Muscle of leg (tissue), 11 donors: Measurements from ENCODE around the gene FAAP100. TPM values are rescaled to one million over a fixed set of nuclear protein-coding genes. Genes with fewer than 3 reads are reported as not detected.

Experiments used
- DNase-seq: peaks from one replicate; pipeline ENCODE4 v3.0.0; 2013
- H3K27ac ChIP-seq: one replicate; pipeline ENCODE4 v1.5.1; 2013; ENCODE audit warnings: mild to moderate bottlenecking, low read length, control low read depth
- H3K27me3 ChIP-seq: one replicate; pipeline ENCODE4 v1.6.1; 2013; ENCODE audit warnings: low read length; ENCODE audit not compliant: control insufficient read depth, insufficient read depth
- H3K36me3 ChIP-seq: one replicate; pipeline ENCODE4 v1.6.1; 2013; ENCODE audit warnings: low read length; ENCODE audit not compliant: control insufficient read depth, insufficient read depth
- H3K4me1 ChIP-seq: one replicate; pipeline ENCODE4 v1.6.1; 2013; ENCODE audit warnings: low read length; ENCODE audit not compliant: control insufficient read depth, insufficient read depth
- H3K4me3 ChIP-seq: one replicate; pipeline ENCODE4 v1.5.1; 2013; ENCODE audit warnings: low read length, control low read depth
- H3K9me3 ChIP-seq: replicated peaks from 2 replicates; pipeline ENCODE4 v1.6.1; 2013; ENCODE audit warnings: low read depth, low read length; ENCODE audit not compliant: control insufficient read depth
- WGBS: methylation state at CpG from one replicate; pipeline ENCODE4 v1.1.5; 2013; ENCODE audit warnings: missing lambda C conversion rate; ENCODE audit not compliant: insufficient coverage; 5-methylcytosine and 5-hydroxymethylcytosine counted together
- polyA plus RNA-seq, 8 donors: library from polyadenylated mRNA; unstranded; fragments of 120-200 nt; gene quantifications; one replicate each; pipeline versions ENCODE4 v1.2.1 to v1.2.3, GENCODE V29; 2013; ENCODE audit warnings: inconsistent platforms in 1 of 8, low replicate concordance in 1 of 8; ENCODE audit not compliant: insufficient read length in 8 of 8, insufficient read depth in 1 of 8
- total RNA-seq: library from RNA; stranded (reverse); fragments of 120-200 nt; gene quantifications from one replicate; pipeline ENCODE4 v1.2.4, GENCODE V29; 2013

FAAP100 gene
- total and polyA plus RNA-seq, 9 donors, result 12.9 to 25.9 (median 20.4) TPM

DNA sequence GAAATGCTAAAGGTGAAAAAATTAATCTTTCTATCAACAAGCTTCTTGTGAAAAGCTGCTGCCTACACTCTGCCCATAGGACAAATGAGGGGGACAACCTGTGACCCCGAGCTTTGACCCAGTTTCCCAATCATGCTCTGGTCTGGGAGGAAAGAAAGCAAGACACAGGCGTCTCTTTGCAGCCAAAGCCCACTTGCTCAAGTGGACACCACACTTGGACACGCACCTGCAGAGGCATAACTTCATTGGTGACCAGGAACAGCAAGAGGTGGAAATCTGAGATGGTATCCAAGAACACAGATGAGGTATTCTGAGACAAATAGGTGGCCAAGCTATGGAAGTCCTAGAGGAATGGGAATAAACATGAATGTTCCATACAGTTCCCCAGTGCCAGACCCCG is 15.0 kb upstream of the FAAP100 start:
- no peaks in the 10 kb centered on the region for H3K27me3 ChIP-seq
- H3K27ac ChIP-seq, result peak overlapping the region; percentile 86
- no peak for DNase-seq
- no peak overlapping the region for H3K4me3 ChIP-seq
- peaks cover 27% of the 10 kb centered on the region for H3K4me1 ChIP-seq
- H3K9me3 ChIP-seq, result no peaks in the 10 kb centered on the region
- WGBS, result 63% methylated on average over 1 of the region's 4 CpGs
- H3K36me3 ChIP-seq, result peaks cover 86% of the 10 kb centered on the region

- Histone ChIP-seq H3K36me3 (peaks cover 89% of the 10 kb centered on the region), H3K4me3 (no peak overlapping the region), H3K4me1 (peaks cover 27% of the 10 kb centered on the region), H3K9me3 (no peaks in the 10 kb centered on the region), H3K27me3 (no peaks in the 10 kb centered on the region), H3K27ac (peak overlapping the region; percentile 86)
- DNase-seq, result peak; percentile 93
- WGBS, result 0% methylated on average over 2 of the region's 8 CpGs
Measured at GRCh38 chr17:81566461-81567126, 14.4 kb upstream of the FAAP100 start.

GRCh38 chr17:81565231-81565630 is 13.1 kb upstream of the FAAP100 start:
- Histone ChIP-seq H3K36me3 (peaks cover 84% of the 10 kb centered on the region), H3K4me3 (no peak overlapping the region), H3K27me3 (no peaks in the 10 kb centered on the region), H3K27ac (peak overlapping the region; percentile 86), H3K4me1 (peaks cover 27% of the 10 kb centered on the region), H3K9me3 (no peaks in the 10 kb centered on the region)
- DNase-seq, result no peak
- WGBS, result 90% methylated on average over 16 of the region's 16 CpGs

GRCh38 chr17:81564778-81565177 is 12.6 kb upstream of the FAAP100 start:
- no peaks in the 10 kb centered on the region for H3K9me3 ChIP-seq
- peaks cover 83% of the 10 kb centered on the region for H3K36me3 ChIP-seq
- H3K27ac ChIP-seq, result no peak overlapping the region
- DNase-seq, result no peak
- no peak overlapping the region for H3K4me3 ChIP-seq
- peaks cover 27% of the 10 kb centered on the region for H3K4me1 ChIP-seq
- H3K27me3 ChIP-seq, result no peaks in the 10 kb centered on the region
- WGBS, result 88% methylated on average over 14 of the region's 17 CpGs

GRCh38 chr17:81563861-81564586 is 11.9 kb upstream of the FAAP100 start:
- Histone ChIP-seq H3K36me3 (peaks cover 81% of the 10 kb centered on the region), H3K4me3 (no peak overlapping the region), H3K4me1 (peaks cover 27% of the 10 kb centered on the region), H3K27me3 (no peaks in the 10 kb centered on the region), H3K9me3 (no peaks in the 10 kb centered on the region), H3K27ac (no peak overlapping the region)
- no peak for DNase-seq
- WGBS, result no CpG with 5 or more reads among the region's 10 CpGs

DNA sequence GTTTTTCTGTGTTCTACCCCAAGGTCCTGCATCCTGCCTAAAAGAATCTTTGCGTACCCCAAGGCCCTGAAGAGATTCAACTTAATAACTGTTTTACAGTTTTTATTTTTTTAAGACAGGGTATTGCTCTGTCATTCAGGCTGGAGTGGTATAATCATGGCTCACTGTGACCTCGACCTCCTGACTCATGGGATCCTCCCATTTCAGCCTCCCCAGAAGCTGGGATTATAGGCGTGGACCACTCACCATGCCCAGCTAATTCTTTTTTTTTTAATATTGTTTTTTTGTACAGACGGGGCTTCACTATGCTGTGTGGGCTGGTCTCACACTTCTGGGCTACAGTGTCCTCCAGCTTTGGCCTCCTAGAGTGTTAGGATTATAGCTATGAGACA is 9.3 kb upstream of the FAAP100 start:
- Histone ChIP-seq H3K4me1 (peaks cover 8% of the 10 kb centered on the region), H3K9me3 (no peaks in the 10 kb centered on the region), H3K27me3 (no peaks in the 10 kb centered on the region), H3K4me3 (no peak overlapping the region), H3K27ac (no peak overlapping the region), H3K36me3 (peaks cover 86% of the 10 kb centered on the region)
- 100% methylated on average over 1 of the region's 4 CpGs for WGBS
- DNase-seq, result no peak

GRCh38 chr17:81558941-81559806 is 7.0 kb upstream of the FAAP100 start:
- Histone ChIP-seq H3K36me3 (peaks cover 69% of the 10 kb centered on the region), H3K27me3 (no peaks in the 10 kb centered on the region), H3K4me3 (no peak overlapping the region), H3K4me1 (peaks cover under 1% of the 10 kb centered on the region), H3K27ac (no peak overlapping the region), H3K9me3 (no peaks in the 10 kb centered on the region)
- no peak for DNase-seq
- WGBS, result 79% methylated on average over 22 of the region's 27 CpGs

- no peak overlapping the region for H3K4me3 ChIP-seq
- no peaks in the 10 kb centered on the region for H3K27me3 ChIP-seq
- no peak for DNase-seq
- peaks cover 58% of the 10 kb centered on the region for H3K36me3 ChIP-seq
- WGBS, result 86% methylated on average over 10 of the region's 12 CpGs
- peaks cover 11% of the 10 kb centered on the region for H3K4me1 ChIP-seq
- no peaks in the 10 kb centered on the region for H3K9me3 ChIP-seq
- no peak overlapping the region for H3K27ac ChIP-seq
Measured at GRCh38 chr17:81558115-81558468, 5.9 kb upstream of the FAAP100 start.

DNA sequence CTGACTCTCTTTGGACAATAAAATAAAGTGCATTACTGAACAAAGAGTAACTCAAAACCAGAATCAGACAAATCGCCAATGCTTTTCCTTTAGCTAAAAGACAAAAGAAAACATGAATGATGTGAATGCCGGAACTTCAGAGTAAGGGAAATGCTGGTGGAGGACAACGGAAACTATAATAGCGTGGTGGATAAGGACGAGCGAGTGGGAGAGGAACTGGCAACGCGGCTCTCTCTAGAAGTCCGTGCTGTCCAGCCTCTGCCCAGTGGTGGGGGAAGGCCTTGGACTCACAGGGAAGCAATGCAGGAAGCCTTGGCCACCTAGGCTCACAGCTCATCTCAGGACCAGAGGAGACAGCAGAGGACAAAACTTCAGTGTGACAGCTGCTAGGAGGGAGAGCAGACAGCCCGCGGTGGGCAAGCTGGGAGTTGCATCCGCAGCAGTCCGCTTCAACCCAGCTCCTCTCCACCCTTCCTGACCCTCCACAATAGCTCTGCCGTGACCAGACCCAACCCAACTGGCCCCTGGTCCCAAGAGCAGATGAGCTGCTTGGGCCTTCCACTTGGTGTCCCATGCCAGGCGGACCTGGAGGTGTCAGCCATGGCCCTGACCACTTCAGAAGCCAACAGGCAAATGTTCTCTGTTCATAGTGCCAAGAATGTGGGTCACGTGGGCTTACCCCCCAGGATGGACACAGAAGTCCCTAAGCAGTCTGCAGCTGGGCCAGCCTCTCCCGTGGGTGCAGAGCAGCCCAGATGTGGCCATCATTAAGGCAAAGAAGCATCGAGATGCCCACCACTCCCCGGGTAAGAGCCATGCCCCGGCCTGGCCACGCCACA is 5.3 kb upstream of the FAAP100 start:
- peaks cover 15% of the 10 kb centered on the region for H3K4me1 ChIP-seq
- H3K27ac ChIP-seq, result no peak overlapping the region
- WGBS, result 79% methylated on average over 20 of the region's 21 CpGs
- no peaks in the 10 kb centered on the region for H3K27me3 ChIP-seq
- no peak for DNase-seq
- H3K9me3 ChIP-seq, result no peaks in the 10 kb centered on the region
- H3K36me3 ChIP-seq, result peaks cover 54% of the 10 kb centered on the region
- no peak overlapping the region for H3K4me3 ChIP-seq
